Spleen (tissue), 11 donors: Measurements from ENCODE around the gene ZFYVE1. TPM values are rescaled to one million over a fixed set of nuclear protein-coding genes. Genes with fewer than 3 reads are reported as not detected.

Source experiments
- DNase-seq: peaks from one replicate; pipeline ENCODE4 v3.0.0-alpha.2; 2020
- H3K27ac ChIP-seq, 8 donors: fragments of 200-600 bp; sonication (generic) in 7 of 8; 1 replicate in 4 of 8; 2 replicates in 4 of 8; pipeline versions ENCODE4 v1.5.0 to v1.8.0; 2016 to 2021; ENCODE audit warnings: inconsistent platforms in 4 of 8, mild to moderate bottlenecking in 4 of 8, moderate library complexity in 1 of 8
- H3K27me3 ChIP-seq, 7 donors: fragments of 200-600 bp; sonication (generic) in 6 of 7; replicated peaks in 1 of 7; 1 replicate in 4 of 7; 2 replicates in 3 of 7; pipeline versions ENCODE4 v1.5.0 to v1.8.0; 2016 to 2021; ENCODE audit warnings: inconsistent platforms in 3 of 7, mild to moderate bottlenecking in 1 of 7
- H3K36me3 ChIP-seq, 6 donors: fragments of 200-600 bp; sonication (generic) in 5 of 6; 1 replicate in 4 of 6; 2 replicates in 2 of 6; pipeline versions ENCODE4 v1.5.0 to v1.8.0; 2016 to 2021; ENCODE audit warnings: inconsistent platforms in 2 of 6
- H3K4me1 ChIP-seq, 6 donors: fragments of 200-600 bp; sonication (generic) in 5 of 6; 1 replicate in 3 of 6; 2 replicates in 3 of 6; pipeline versions ENCODE4 v1.5.0 to v1.8.0; 2016 to 2021; ENCODE audit warnings: inconsistent platforms in 3 of 6
- H3K4me3 ChIP-seq, 8 donors: fragments of 200-600 bp; sonication (generic) in 7 of 8; 1 replicate in 4 of 8; 2 replicates in 4 of 8; pipeline versions ENCODE4 v1.5.0 to v1.8.0; 2016 to 2021; ENCODE audit warnings: inconsistent platforms in 4 of 8, mild to moderate bottlenecking in 4 of 8, moderate library complexity in 2 of 8
- H3K9me3 ChIP-seq, 8 donors: fragments of 200-600 bp; sonication (generic) in 7 of 8; 1 replicate in 4 of 8; 2 replicates in 4 of 8; pipeline versions ENCODE4 v1.5.0 to v1.8.0; 2016 to 2021; ENCODE audit warnings: inconsistent platforms in 4 of 8
- CTCF ChIP-seq, 11 experiments: fragments of 200-600 bp in 7 of 11; fragments of 450-650 bp in 4 of 11; sonication (generic) in 4 of 11; IDR thresholded peaks in 8 of 11; conservative IDR thresholded peaks in 3 of 11; 1 replicate in 7 of 11; 2 replicates in 4 of 11; pipeline versions ENCODE4 v1.4.0 to v1.8.0; 2016 to 2021; ENCODE audit warnings: antibody characterized with exemption in 11 of 11, inconsistent platforms in 4 of 11, mild to moderate bottlenecking in 1 of 11
- POLR2A ChIP-seq, 3 donors: fragments of 450-650 bp; IDR thresholded peaks; one replicate each; pipeline ENCODE4 v1.5.1; 2017; ENCODE audit warnings: antibody characterized with exemption in 3 of 3, mild to moderate bottlenecking in 1 of 3
- POLR2AphosphoS5 ChIP-seq, 3 donors: sonication (generic); formaldehyde crosslinking; IDR thresholded peaks; one replicate each; pipeline ENCODE4 v1.5.1; 2017; ENCODE audit warnings: antibody characterized with exemption in 3 of 3
- WGBS, 5 donors: extraction: QIAGEN DNeasy Blood & Tissue Kit in 3 of 5; methylation state at CpG; one replicate each; pipeline versions ENCODE4 v1.1.5 to v1.1.7; 2013 to 2018; 5-methylcytosine and 5-hydroxymethylcytosine counted together
- intact Hi-C: fragments of 100-400 bp; cut with DNase I; formaldehyde crosslinking; loops from one replicate; pipeline ENCODE4 v1.15.0; 2023; ENCODE audit warnings: low total_unique reads
- polyA plus RNA-seq, 3 donors: library from polyadenylated mRNA; stranded (reverse); fragments of 200-250 nt; gene quantifications; one replicate each; pipeline ENCODE4 v1.2.1, GENCODE V29; 2013
- total RNA-seq, 7 donors: library from RNA; depleted of rRNA in 3 of 7; stranded (reverse); fragments of >200 nt in 3 of 7; fragmentation: NEBNext Ultra II Directional in 4 of 7; extraction: Animal tissue kit (Norgen Biotek cat#: 25700) in 4 of 7; gene quantifications; one replicate each; pipeline versions ENCODE4 v1.1.0 to v1.2.1, GENCODE V29; 2016 to 2021
- donor health status: healthy with polysubstance abuse.
- donor health status: DM: no; HTN: no; CAD: no; lungs with moderate emphysema.
- donor health status: DM: no; HTN: no; CAD: no.
- donor health status: Bipolar disorder and iron deficiency.
- donor health status: healthy.
- donor health status: DM: no; HTN: no; CAD: no.
- donor health status: DM: yes; HTN: yes; CAD: no.

Gene ZFYVE1
- total and polyA plus RNA-seq, 10 donors, result 2.8 to 23.3 (median 19.2) TPM

- H3K4me3 ChIP-seq, result peak within 1 kb of the TSS; percentile 82 to 98 (median 92)
- WGBS, 5 donors, result 0 to 1% (median 0%) methylated on average over 19 to 59 of the region's 59 CpGs
- intact Hi-C loops, result no loop called here
- DNase-seq, result peak; percentile 97
- H3K27me3 ChIP-seq, result no peaks in the 10 kb centered on the region
- peaks cover 0 to 25% (median 17%) of the 10 kb centered on the region in 6 donors for H3K4me1 ChIP-seq
- no peak for TF ChIP-seq POLR2A (IDR thresholded peaks at IDR 0.05)
- peak in 1 of 11 experiments; percentile 19 for TF ChIP-seq CTCF (IDR thresholded peaks at IDR 0.05 in 8 of 11, conservative IDR thresholded peaks at IDR 0.05 in 3 of 11)
- peak; percentile 56 to 81 (median 78) for TF ChIP-seq POLR2AphosphoS5 (IDR thresholded peaks at IDR 0.05)
- no peaks in the 10 kb centered on the region for H3K36me3 ChIP-seq
- no peaks in the 10 kb centered on the region for H3K9me3 ChIP-seq
- H3K27ac ChIP-seq, result peak within 1 kb of the TSS in 7 of 8 donors; percentile 13 to 87 (median 78)
Observed at GRCh38 chr14:72926292-72927028, 100.4 kb downstream of the ZFYVE1 start, which contains the start of gene DCAF4. Gene DCAF4, plus strand, starts transcription at chr14:72926464. Its CDS starts 11,515 bp downstream, at chr14:72937979.

- Histone ChIP-seq H3K9me3 (no peaks in the 10 kb centered on the region), H3K27ac (peak overlapping the region in 5 of 8 donors; percentile 3 to 87 (median 82)), H3K4me1 (peaks cover 0 to 25% (median 17%) of the 10 kb centered on the region in 6 donors), H3K27me3 (peaks cover 0 to 2% (median 0%) of the 10 kb centered on the region in 7 donors), H3K4me3 (peak overlapping the region; percentile 82 to 98 (median 92)), H3K36me3 (no peaks in the 10 kb centered on the region)
- WGBS, 5 donors, result 6 to 10% (median 6%) methylated on average over 20 to 33 of the region's 33 CpGs
- intact Hi-C loops, result no loop called here
- no peak for TF ChIP-seq CTCF (IDR thresholded peaks at IDR 0.05 in 8 of 11, conservative IDR thresholded peaks at IDR 0.05 in 3 of 11)
- no peak for TF ChIP-seq POLR2A (IDR thresholded peaks at IDR 0.05)
- TF ChIP-seq POLR2AphosphoS5 (IDR thresholded peaks at IDR 0.05), result no peak
- no peak for DNase-seq
Observed at GRCh38 chr14:72925815-72926291, 101.1 kb downstream of the ZFYVE1 start.

GRCh38 chr14:72925171-72925759 lies 101.6 kb downstream of the ZFYVE1 start:
- peak overlapping the region in 4 of 8 donors; percentile 3 to 84 (median 80) for H3K27ac ChIP-seq
- no peak for DNase-seq
- H3K27me3 ChIP-seq, result peaks cover 0 to 6% (median 0%) of the 10 kb centered on the region in 7 donors
- no peaks in the 10 kb centered on the region for H3K36me3 ChIP-seq
- peak overlapping the region in 4 of 8 donors; percentile 87 to 94 (median 92) for H3K4me3 ChIP-seq
- H3K9me3 ChIP-seq, result no peaks in the 10 kb centered on the region
- intact Hi-C loops, result no loop called here
- TF ChIP-seq POLR2A (IDR thresholded peaks at IDR 0.05), result no peak
- no peak for TF ChIP-seq POLR2AphosphoS5 (IDR thresholded peaks at IDR 0.05)
- TF ChIP-seq CTCF (IDR thresholded peaks at IDR 0.05 in 8 of 11, conservative IDR thresholded peaks at IDR 0.05 in 3 of 11), result no peak
- 89 to 95% (median 92%) methylated on average over 22 of the region's 22 CpGs for WGBS, 5 donors
- H3K4me1 ChIP-seq, result peaks cover 0 to 25% (median 17%) of the 10 kb centered on the region in 6 donors

- H3K9me3 ChIP-seq, result no peaks in the 10 kb centered on the region
- H3K4me1 ChIP-seq, result peaks cover 0 to 25% (median 17%) of the 10 kb centered on the region in 6 donors
- peaks cover 0 to 11% (median 0%) of the 10 kb centered on the region in 7 donors for H3K27me3 ChIP-seq
- TF ChIP-seq POLR2A (IDR thresholded peaks at IDR 0.05) (no peak), POLR2AphosphoS5 (IDR thresholded peaks at IDR 0.05) (no peak), CTCF (IDR thresholded peaks at IDR 0.05 in 8 of 11, conservative IDR thresholded peaks at IDR 0.05 in 3 of 11) (no peak)
- no peak for DNase-seq
- no peaks in the 10 kb centered on the region for H3K36me3 ChIP-seq
- intact Hi-C loops, result no loop called here
- H3K27ac ChIP-seq, result no peak overlapping the region
- no peak overlapping the region for H3K4me3 ChIP-seq
- WGBS, 5 donors, result 70 to 79% (median 75%) methylated on average over 5 of the region's 5 CpGs
Observed at GRCh38 chr14:72924337-72924736, 102.6 kb downstream of the ZFYVE1 start.
